ENCODE results near the gene CLIP2. TPM values are rescaled to one million over a fixed set of nuclear protein-coding genes. Genes with fewer than 3 reads are reported as not detected.

Gene CLIP2
- total RNA-seq, 1 experiment from 2014 or later: 26.2 TPM

- POLR2A ChIA-PET (ENCODE audit: unreplicated experiment): no interaction called here
Observed at GRCh38 chr7:74454021-74454924, 165.1 kb downstream of the CLIP2 start.

GRCh38 chr7:74454925-74455288, 165.7 kb downstream of the CLIP2 start:
- TF ChIP-seq EZH2 (IDR thresholded peaks at IDR 0.05; ENCODE audit: low read length, unreplicated experiment) (no peak), CTCF (conservative IDR thresholded peaks at IDR 0.05; ENCODE audit: low read depth, low read length) (no peak), EZH2phosphoT487 (IDR thresholded peaks at IDR 0.05; ENCODE audit: borderline replicate concordance, low read length) (no peak)
- intact Hi-C loops (cut with micrococcal nuclease): no loop called here
- H3K4me3 ChIP-seq (ENCODE audit: low read length): peak overlapping the region; percentile 79
- BruUV-seq (replicated peaks): no TSS peak
- H3K36me3 ChIP-seq (ENCODE audit: low read depth, low read length): no peaks in the 10 kb centered on the region
- ATAC-seq (no peak), DNase-seq (no peak)
- H3K27me3 ChIP-seq (ENCODE audit: low read length): no peaks in the 10 kb centered on the region
- H3K4me2 ChIP-seq (ENCODE audit: low read length): peak overlapping the region; percentile 97
- H3K79me2 ChIP-seq (ENCODE audit: low read length): peaks cover 57% of the 10 kb centered on the region
- peaks cover 22% of the 10 kb centered on the region for H3K4me1 ChIP-seq (ENCODE audit: insufficient read depth, low read length)
- H3K27ac ChIP-seq (ENCODE audit: low read length): no peak overlapping the region; the same call in 1 of the 2 replicates
- POLR2A ChIA-PET (ENCODE audit: unreplicated experiment): no interaction called here
- no peaks in the 10 kb centered on the region for H3K9me3 ChIP-seq (ENCODE audit: low read length)
- H4K20me1 ChIP-seq (ENCODE audit: low read length): no peaks in the 10 kb centered on the region
- no peak overlapping the region for H2AFZ ChIP-seq (ENCODE audit: low read length)
- peak overlapping the region; percentile 79 for H3K9ac ChIP-seq (ENCODE audit: low read length)
- peaks cover 5% of the 10 kb centered on the region for H3F3A ChIP-seq (ENCODE audit: low read length, unreplicated experiment)
- CTCF ChIA-PET: no interaction called here
- H3K9me2 ChIP-seq (replicated peaks; ENCODE audit: low read length): no peaks in the 10 kb centered on the region

More at GRCh38 chr7:74454021-74454924, 165.1 kb downstream of the CLIP2 start:
- no peak for TF ChIP-seq EZH2 (IDR thresholded peaks at IDR 0.05; ENCODE audit: low read length, unreplicated experiment)
- no peak for TF ChIP-seq EZH2phosphoT487 (IDR thresholded peaks at IDR 0.05; ENCODE audit: borderline replicate concordance, low read length)
- no peak for TF ChIP-seq CTCF (conservative IDR thresholded peaks at IDR 0.05; ENCODE audit: low read depth, low read length)
- no peaks in the 10 kb centered on the region for H4K20me1 ChIP-seq (ENCODE audit: low read length)
- H3K9me3 ChIP-seq (ENCODE audit: low read length): no peaks in the 10 kb centered on the region
- peaks cover 5% of the 10 kb centered on the region for H3F3A ChIP-seq (ENCODE audit: low read length, unreplicated experiment)
- BruUV-seq (replicated peaks): no TSS peak
- H3K36me3 ChIP-seq (ENCODE audit: low read depth, low read length): no peaks in the 10 kb centered on the region
- H3K9ac ChIP-seq (ENCODE audit: low read length): peak overlapping the region; percentile 79
- intact Hi-C loops (cut with micrococcal nuclease): no loop called here
- CTCF ChIA-PET: no interaction called here
- peak overlapping the region; percentile 97 for H3K4me2 ChIP-seq (ENCODE audit: low read length)
- DNase-seq (no peak), ATAC-seq (no peak)
- peak overlapping the region; percentile 30; the same call in 1 of the 2 replicates for H2AFZ ChIP-seq (ENCODE audit: low read length)
- H3K27me3 ChIP-seq (ENCODE audit: low read length): no peaks in the 10 kb centered on the region
- H3K4me3 ChIP-seq (ENCODE audit: low read length): peak overlapping the region; percentile 79
- H3K79me2 ChIP-seq (ENCODE audit: low read length): peaks cover 50% of the 10 kb centered on the region
- H3K9me2 ChIP-seq (replicated peaks; ENCODE audit: low read length): no peaks in the 10 kb centered on the region
- H3K4me1 ChIP-seq (ENCODE audit: insufficient read depth, low read length): peaks cover 22% of the 10 kb centered on the region
- peak overlapping the region; percentile 32 for H3K27ac ChIP-seq (ENCODE audit: low read length)

GRCh38 chr7:74455291-74455804, 166.1 kb downstream of the CLIP2 start:
- ATAC-seq (no peak; the same call in 1 of the 2 replicates), DNase-seq (no peak)
- TF ChIP-seq EZH2 (IDR thresholded peaks at IDR 0.05; ENCODE audit: low read length, unreplicated experiment): no peak
- TF ChIP-seq CTCF (conservative IDR thresholded peaks at IDR 0.05; ENCODE audit: low read depth, low read length): no peak
- no peak for TF ChIP-seq EZH2phosphoT487 (IDR thresholded peaks at IDR 0.05; ENCODE audit: borderline replicate concordance, low read length)
- peak overlapping the region; percentile 97 for H3K4me2 ChIP-seq (ENCODE audit: low read length)
- ChIA-PET CTCF (no interaction called here), POLR2A (ENCODE audit: unreplicated experiment) (no interaction called here)
- no peaks in the 10 kb centered on the region for H3K36me3 ChIP-seq (ENCODE audit: low read depth, low read length)
- intact Hi-C loops (cut with micrococcal nuclease): no loop called here
- H3F3A ChIP-seq (ENCODE audit: low read length, unreplicated experiment): peaks cover 5% of the 10 kb centered on the region
- H3K4me3 ChIP-seq (ENCODE audit: low read length): peak overlapping the region; percentile 79
- H3K27me3 ChIP-seq (ENCODE audit: low read length): no peaks in the 10 kb centered on the region
- no peaks in the 10 kb centered on the region for H3K9me2 ChIP-seq (replicated peaks; ENCODE audit: low read length)
- H3K79me2 ChIP-seq (ENCODE audit: low read length): peaks cover 61% of the 10 kb centered on the region
- no peaks in the 10 kb centered on the region for H3K9me3 ChIP-seq (ENCODE audit: low read length)
- no peaks in the 10 kb centered on the region for H4K20me1 ChIP-seq (ENCODE audit: low read length)
- no peak overlapping the region for H3K9ac ChIP-seq (ENCODE audit: low read length)
- no peak overlapping the region for H2AFZ ChIP-seq (ENCODE audit: low read length)
- H3K4me1 ChIP-seq (ENCODE audit: insufficient read depth, low read length): peaks cover 22% of the 10 kb centered on the region
- no peak overlapping the region for H3K27ac ChIP-seq (ENCODE audit: low read length)
- BruUV-seq (replicated peaks): TSS peak; percentile 23

Measured in PC-3 (cell line).